ENCODE data around the gene ZFPM1. TPM values are rescaled to one million over a fixed set of nuclear protein-coding genes. Genes with fewer than 3 reads are reported as not detected.

The ZFPM1 gene
- total and polyA plus RNA-seq, 2 of the 8 experiments (the other 6 are each of a cell fraction or from before 2014, with no cell fraction given) = 0.74 to 4.8 TPM

DNA sequence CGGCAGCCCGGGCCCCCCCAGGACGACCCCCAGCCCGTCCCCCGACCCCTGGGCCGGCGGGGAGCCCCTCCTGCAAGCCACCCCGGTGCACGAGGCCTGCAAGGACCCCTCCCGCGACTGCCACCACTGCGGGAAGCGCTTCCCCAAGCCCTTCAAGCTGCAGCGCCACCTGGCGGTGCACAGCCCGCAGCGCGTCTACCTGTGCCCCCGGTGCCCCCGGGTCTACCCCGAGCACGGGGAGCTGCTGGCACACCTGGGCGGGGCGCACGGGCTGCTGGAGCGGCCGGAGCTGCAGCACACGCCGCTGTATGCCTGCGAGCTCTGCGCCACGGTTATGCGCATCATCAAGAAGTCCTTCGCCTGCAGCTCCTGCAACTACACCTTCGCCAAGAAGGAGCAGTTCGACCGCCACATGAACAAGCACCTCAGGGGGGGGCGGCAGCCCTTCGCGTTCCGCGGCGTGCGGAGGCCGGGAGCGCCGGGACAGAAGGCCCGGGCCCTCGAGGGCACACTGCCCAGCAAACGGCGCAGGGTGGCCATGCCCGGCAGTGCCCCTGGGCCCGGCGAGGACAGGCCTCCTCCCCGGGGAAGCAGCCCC, 15.6 kb upstream of the ZFPM1 start:
- CTCF ChIA-PET (ENCODE audit: partially characterized antibody) = interaction anchor here (0.6 to 4.9 kb wide), 43 partner anchors 7 to 588 kb away, joined by 3 to 35 read pairs (median 4); no protein-coding TSS in a partner anchor
- Histone ChIP-seq H3K27me3 (replicated peaks in 1 of 4; ENCODE audit: control insufficient read depth in 3 of 4, extremely low read depth in 1 of 4, insufficient read depth in 3 of 4, low read length in 3 of 4) (no peaks in the 10 kb centered on the region; a peak in 3 of 7 replicates), H3K23ac (ENCODE audit: insufficient read length) (no peak overlapping the region), H3K23me2 (ENCODE audit: low read depth, low read length) (no peaks in the 10 kb centered on the region), H4K5ac (ENCODE audit: insufficient read length, low read depth, low read length) (no peak overlapping the region), H2BK15ac (ENCODE audit: low read length) (no peak overlapping the region), H3K14ac (ENCODE audit: insufficient read length) (no peak overlapping the region), H3K9me3 (ENCODE audit: insufficient read depth in 2 of 2, low read depth in 1 of 2, low read length in 1 of 2) (no peaks in the 10 kb centered on the region; a peak in 1 of 4 replicates), H2BK20ac (ENCODE audit: low read length) (no peak overlapping the region), H2AFZ (ENCODE audit: low read length) (no peak overlapping the region), H2BK12ac (ENCODE audit: low read depth, low read length) (no peak overlapping the region), H2BK120ac (replicated peaks; ENCODE audit: low read depth, low read length) (no peak overlapping the region), H3K36me3 (ENCODE audit: control insufficient read depth in 2 of 4, insufficient read depth in 4 of 4, low read length in 3 of 4) (no peaks in the 10 kb centered on the region), H3K9ac (replicated peaks in 1 of 4; ENCODE audit: extremely low read depth in 1 of 4, low read depth in 3 of 4, low read length in 3 of 4) (no peak overlapping the region), H3K56ac (replicated peaks; ENCODE audit: insufficient read length, low read depth, low read length) (no peak overlapping the region), H3K4ac (replicated peaks; ENCODE audit: insufficient read length, low read depth, low read length) (no peak overlapping the region), H2AK5ac (ENCODE audit: low read depth, low read length) (no peak overlapping the region), H4K20me1 (replicated peaks in 1 of 2; ENCODE audit: control insufficient read depth in 1 of 2, insufficient read depth in 2 of 2, low read length in 2 of 2) (no peaks in the 10 kb centered on the region), H4K91ac (replicated peaks; ENCODE audit: insufficient read length, low read length) (no peak overlapping the region), H3K4me3 (ENCODE audit: extremely low read depth in 1 of 4, insufficient read depth in 2 of 4, low read depth in 3 of 4, low read length in 4 of 4) (no peak overlapping the region), H3K27ac (ENCODE audit: low read depth, low read length) (no peak overlapping the region), H2BK5ac (ENCODE audit: low read depth, low read length) (no peak overlapping the region), H4K8ac (ENCODE audit: extremely low read depth, insufficient read depth, low read length) (no peak overlapping the region), H3K79me2 (ENCODE audit: control insufficient read depth in 1 of 2, insufficient read depth in 2 of 2, low read length in 2 of 2) (no peaks in the 10 kb centered on the region), H3K18ac (ENCODE audit: extremely low read depth, low read length) (no peak overlapping the region; the same call in 1 of the 2 replicates), H3K4me1 (replicated peaks in 1 of 4; ENCODE audit: control insufficient read depth in 3 of 4, insufficient read depth in 4 of 4, low read length in 3 of 4) (peaks cover 0 to 3% (median 0%) of the 10 kb centered on the region in 4 experiments; a peak in 2 of 7 replicates), H3K4me2 (ENCODE audit: insufficient read depth in 1 of 2, low read depth in 2 of 2, low read length in 2 of 2) (peak overlapping the region in 1 of 2 experiments; percentile 44; a peak in 1 of 4 replicates), H3K79me1 (ENCODE audit: low read depth, low read length) (no peaks in the 10 kb centered on the region)
- DNase-seq (ENCODE audit: low read depth in 1 of 2, low spot score in 2 of 2) = peak; percentile 44 to 98
- no peak for FAIRE-seq
- POLR2A ChIA-PET (ENCODE audit: partially characterized antibody) = interaction anchor here (0.7 kb wide), 1 partner anchor 486 kb away, joined by 3 read pairs; the partner anchor contains the start of gene BANP
- WGBS, 2 experiments (ENCODE audit: extremely low coverage in 1 of 2, insufficient coverage in 1 of 2, insufficient read length in 1 of 2, insufficient replicate concordance in 2 of 2, low coverage in 1 of 2, low lambda C conversion rate in 2 of 2, missing lambda C conversion rate in 1 of 2) = 47% methylated on average over 32 of the region's 55 CpGs; no CpG with 5 or more reads in 1 of the 2 experiments
- TF ChIP-seq BACH1 (IDR thresholded peaks at IDR 0.05; ENCODE audit: low read length) = no peak
- no peak for TF ChIP-seq BRCA1 (IDR thresholded peaks at IDR 0.05; ENCODE audit: low read depth, low read length)
- no peak for TF ChIP-seq CBX8 (IDR thresholded peaks at IDR 0.05; ENCODE audit: borderline replicate concordance, low read depth, low read length)
- TF ChIP-seq NRF1 (IDR thresholded peaks at IDR 0.05; ENCODE audit: low read depth, low read length) = no peak
- no peak for TF ChIP-seq ZNF274 (IDR thresholded peaks at IDR 0.05; ENCODE audit: borderline replicate concordance, extremely low read depth, low read length)
- TF ChIP-seq GABPA (IDR thresholded peaks at IDR 0.05; ENCODE audit: borderline replicate concordance, insufficient read depth, low read length) = peak; percentile 85
- TF ChIP-seq POLR2AphosphoS5 (IDR thresholded peaks at IDR 0.05; ENCODE audit: low read depth, low read length) = no peak
- TF ChIP-seq, protein P1, sequence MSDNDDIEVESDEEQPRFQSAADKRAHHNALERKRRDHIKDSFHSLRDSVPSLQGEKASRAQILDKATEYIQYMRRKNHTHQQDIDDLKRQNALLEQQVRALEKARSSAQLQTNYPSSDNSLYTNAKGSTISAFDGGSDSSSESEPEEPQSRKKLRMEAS (IDR thresholded peaks at IDR 0.05) = peak; percentile 27; the same call in 1 of the 2 replicates
- peak; percentile 93 to 98 (median 93) for TF ChIP-seq CTCF (IDR thresholded peaks at IDR 0.05; ENCODE audit: control extremely low read depth in 1 of 3, insufficient read depth in 1 of 3, low read depth in 1 of 3, low read length in 3 of 3)
- TF ChIP-seq YY1 (IDR thresholded peaks at IDR 0.05; ENCODE audit: low read depth, low read length) = peak; percentile 77
- no peak for TF ChIP-seq CHD1 (IDR thresholded peaks at IDR 0.05; ENCODE audit: low read depth, low read length)
